ENCODE measurements around the gene OSBPL1A.

- TF ChIP-seq CTCF (IDR thresholded peaks at IDR 0.05) (peak; percentile 77 to 83), POLR2A (IDR thresholded peaks at IDR 0.05) (no peak), POLR2AphosphoS5 (IDR thresholded peaks at IDR 0.05) (no peak)
Observed at GRCh38 chr18:24118750-24119577, 278.7 kb downstream of the OSBPL1A start.

Data from suprapubic skin (tissue), 4 donors.